T47D (cell line): ENCODE data around the gene TRIM39.
"Not testable (repeated sequence)": the region's sequence is repeated elsewhere in the genome, so short reads cannot be mapped to it uniquely, and the experiment has no call there.

Experiments
- DNase-seq, 2 experiments: peaks; one replicate each; pipeline versions ENCODE4 v3.0.0 to v3.0.0-alpha.2; 2011 to 2012; ENCODE audit warnings: low read depth in 1 of 2, low spot score in 1 of 2
- JUND ChIP-seq: IDR thresholded peaks from 2 replicates; pipeline ENCODE4 v1.6.1; 2012; ENCODE audit warnings: low read depth
- in situ Hi-C: cut with HindIII; loops from 2 replicates; pipeline ENCODE4 v1.10.0; 2016; ENCODE audit warnings: low sequenced_read_pairs, low pct_unique_long_range_greater_than_20kb

Gene TRIM39

DNA sequence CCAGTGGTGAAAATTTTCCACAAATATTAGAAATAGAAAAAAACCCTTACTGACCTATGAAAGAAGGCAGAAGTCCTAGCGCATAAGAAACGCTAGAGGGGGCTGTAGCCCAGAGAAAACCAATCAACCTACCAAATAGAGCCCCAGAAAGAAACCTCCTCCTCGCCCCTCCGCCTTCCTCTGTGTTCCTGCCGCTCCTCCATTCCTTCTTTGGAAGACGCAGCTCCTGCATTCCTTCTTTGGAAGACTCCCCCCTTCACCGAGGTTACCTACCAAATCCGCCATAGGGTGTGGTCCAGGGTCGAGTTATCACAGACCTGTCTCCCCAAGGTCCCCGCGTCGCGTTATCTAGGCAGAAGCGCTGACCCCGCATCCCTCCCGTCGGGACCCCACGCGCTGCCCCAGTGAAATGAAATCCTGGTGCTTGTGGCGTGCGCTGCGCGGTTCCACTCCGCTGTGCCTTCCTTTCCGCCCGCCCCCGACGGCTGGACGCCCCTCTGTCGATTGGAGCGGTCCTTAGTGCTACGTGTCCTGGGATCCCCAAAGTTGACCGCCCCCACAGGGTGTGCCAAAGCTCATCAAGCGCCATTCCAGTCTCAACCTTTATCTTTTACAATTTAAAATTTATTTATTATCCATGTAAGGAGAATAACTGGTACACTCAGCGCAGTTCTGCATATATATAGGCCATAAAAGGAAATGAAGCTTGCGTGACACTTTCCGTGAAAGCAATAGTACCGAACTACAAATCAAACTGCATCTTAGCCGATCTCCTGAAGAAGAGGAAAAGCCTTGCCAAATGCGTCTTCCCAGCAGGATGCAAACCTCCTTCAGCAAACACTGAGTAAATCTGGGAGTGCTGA is 31.2 kb downstream of the TRIM39 start:
- DNase-seq = peak in 1 of 2 experiments; percentile 70
- TF ChIP-seq JUND = no peak
- in situ Hi-C loops = no loop called here

DNA sequence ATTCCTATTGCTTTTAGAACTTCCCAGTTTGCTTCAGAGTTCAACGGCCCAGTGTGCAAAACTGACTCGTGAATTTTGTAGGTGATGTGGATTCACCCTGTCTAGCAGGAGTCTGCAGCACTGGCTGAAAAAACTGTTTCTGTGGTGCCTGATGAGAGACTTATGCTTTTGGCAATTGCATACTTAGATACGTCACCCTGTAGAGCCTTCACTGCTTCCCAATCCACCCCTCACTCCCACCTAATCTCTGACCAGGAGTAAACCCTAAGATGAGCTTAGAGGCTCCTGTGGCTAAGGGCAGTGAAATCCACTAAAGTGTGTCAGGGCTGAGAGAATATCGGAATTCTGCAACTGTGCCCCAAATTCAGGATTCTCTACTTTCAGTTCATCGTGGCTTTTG is 32.5 kb downstream of the TRIM39 start:
- in situ Hi-C loops = no loop called here

DNA sequence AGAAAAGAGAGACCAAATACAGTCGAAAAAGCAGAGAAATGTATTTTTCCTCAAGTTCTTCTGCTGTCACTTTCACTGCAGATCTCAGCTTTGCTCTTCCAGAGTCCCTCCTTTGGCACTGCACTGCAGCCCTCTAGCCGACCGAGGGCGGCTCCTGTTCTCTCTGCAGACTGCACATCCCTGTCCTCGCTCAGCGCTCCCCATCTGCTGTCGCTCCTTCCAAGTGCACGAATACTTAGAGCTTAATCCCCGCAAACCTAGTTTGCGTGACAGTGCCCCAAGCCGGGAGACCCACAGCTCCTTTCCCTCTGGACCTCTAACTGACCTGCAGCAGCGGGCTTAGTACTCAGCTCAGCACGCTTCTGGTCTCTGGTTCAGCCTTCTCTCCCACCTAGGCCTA is 33.4 kb downstream of the TRIM39 start:
- TF ChIP-seq JUND = no peak
- in situ Hi-C loops = no loop called here
- no peak for DNase-seq

More for the DNA sequence above, 32.5 kb downstream of the TRIM39 start:
- no peak for DNase-seq
- no peak for TF ChIP-seq JUND

DNA sequence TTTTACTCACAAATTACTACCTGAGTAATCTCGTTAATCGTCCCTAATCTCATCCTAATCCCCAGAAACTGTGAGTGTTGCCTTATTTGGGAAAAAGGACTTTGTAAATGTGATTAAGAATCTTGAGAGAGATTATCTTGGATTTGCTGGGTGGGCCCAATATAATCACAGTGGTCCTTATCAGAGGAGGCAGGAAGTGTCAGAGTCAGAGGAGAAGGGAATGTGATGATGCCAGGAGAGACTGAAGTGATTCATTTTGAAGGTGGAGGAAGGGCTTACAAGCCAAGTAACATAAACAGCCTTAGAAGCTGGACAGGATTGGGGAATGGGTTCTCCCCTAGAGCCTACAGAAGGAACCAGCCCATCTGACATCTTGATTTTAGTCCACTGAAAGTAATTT is 34.9 kb downstream of the TRIM39 start:
- in situ Hi-C loops = no loop called here
- DNase-seq = no peak
- TF ChIP-seq JUND = no peak

DNA sequence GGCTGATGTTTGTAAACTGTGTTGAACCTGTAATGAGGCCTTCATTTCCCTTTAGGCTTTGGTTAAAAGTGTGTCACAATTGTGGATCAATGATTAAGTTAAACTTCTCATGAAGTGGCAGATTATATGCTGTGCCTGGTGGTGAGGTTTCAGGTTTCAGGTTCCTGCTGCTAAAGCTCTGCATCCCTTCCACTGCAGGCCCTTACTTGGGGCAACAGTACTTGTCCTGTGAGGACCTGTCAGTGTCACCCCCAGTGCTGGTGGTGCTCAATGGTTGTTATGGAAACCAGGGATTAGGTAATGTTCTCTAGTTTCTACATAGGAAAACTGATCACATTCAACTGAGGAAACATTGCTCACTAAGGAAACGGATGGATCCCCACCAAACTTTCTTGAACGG is 36.7 kb downstream of the TRIM39 start:
- in situ Hi-C loops = no loop called here
- DNase-seq = no peak
- no peak for TF ChIP-seq JUND

DNA sequence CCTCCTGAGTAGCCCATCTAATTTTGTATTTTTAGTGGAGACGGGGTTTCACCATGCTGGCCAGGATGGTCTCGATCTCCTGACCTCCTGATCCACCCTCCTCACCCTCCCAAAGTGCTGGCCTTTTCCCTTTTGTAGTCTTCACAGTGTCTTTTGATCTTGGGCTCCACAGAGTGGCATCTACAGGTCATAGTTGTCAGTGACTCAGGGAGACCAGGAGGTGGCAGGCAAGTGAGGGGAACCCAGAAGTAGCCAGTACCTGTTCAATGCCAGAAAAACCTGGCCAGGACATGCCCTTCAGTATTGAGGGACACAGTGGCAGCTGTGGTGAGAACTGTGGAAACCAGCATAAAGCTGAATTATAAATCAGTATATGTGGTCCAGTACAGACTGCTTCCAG is 37.9 kb downstream of the TRIM39 start:
- DNase-seq = peak in 1 of 2 experiments; percentile 51
- no peak for TF ChIP-seq JUND
- in situ Hi-C loops = no loop called here

DNA sequence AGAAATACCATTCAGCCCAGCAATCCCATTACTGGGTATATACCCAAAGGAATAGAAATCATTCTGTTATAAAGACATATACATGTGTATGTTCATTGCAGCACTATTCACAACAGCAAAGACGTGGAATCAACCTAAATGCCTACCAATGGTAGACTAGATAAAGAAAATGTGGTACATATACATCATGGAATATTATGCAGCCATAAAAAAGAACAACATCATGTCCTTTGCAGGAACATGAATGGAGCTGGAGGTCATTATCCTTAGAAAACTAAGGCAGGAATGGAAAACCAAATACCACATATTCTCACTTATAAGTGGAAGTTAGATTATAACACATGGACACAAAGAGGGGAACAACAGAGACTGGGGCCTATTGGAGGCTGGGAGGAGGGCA is 42.6 kb downstream of the TRIM39 start:
- in situ Hi-C loops, DNase-seq: not testable (repeated sequence)

DNA sequence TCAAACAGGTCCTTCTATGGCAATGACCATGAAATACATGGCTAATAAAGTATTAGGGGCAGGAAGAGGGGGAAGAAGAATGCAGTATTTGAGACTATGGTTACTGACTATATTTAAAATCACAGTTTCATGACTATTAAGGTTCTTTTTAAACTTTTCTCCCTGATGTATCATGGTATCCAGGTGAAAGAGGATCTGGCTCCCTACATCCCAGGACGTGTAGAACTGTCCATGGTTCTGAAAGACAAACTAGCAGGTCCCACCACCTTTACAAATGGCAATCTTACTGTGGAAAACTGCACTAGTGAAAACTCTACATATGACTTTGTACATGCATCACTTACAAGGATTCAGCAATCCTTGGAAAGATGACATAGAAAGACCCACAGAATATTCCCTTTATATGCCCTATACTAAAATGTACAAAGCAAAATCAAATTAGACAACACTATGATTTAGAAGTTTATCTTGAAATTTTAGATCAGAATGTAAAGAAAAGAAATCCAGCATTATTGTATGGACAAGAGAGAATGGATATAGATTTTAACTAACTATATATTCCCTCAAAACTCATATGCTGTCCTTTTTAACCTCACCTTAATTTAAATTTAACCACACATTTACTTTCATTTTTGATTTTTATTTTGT is 51.7 kb downstream of the TRIM39 start:
- DNase-seq = peak; percentile 51 to 85
- TF ChIP-seq JUND = no peak
- in situ Hi-C loops = no loop called here

DNA sequence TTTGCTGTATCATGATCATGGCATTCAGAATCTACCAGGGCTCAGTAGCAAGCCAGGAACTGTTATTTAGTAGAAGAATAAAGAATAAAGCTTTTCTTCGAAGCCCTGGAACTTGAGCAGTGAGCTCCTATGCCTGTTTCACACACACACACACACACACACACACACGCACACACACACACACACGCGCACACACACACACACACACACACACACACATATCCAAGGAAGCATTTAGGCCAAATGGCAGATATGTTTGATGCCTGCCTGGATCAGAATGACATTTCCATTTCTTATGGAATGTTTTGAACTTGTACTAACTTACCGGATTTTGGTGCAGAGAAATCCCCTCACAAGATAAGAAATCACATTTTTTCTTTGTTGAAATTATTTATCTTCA is 53.7 kb downstream of the TRIM39 start:
- DNase-seq = no peak
- in situ Hi-C loops = no loop called here
- TF ChIP-seq JUND = no peak

DNA sequence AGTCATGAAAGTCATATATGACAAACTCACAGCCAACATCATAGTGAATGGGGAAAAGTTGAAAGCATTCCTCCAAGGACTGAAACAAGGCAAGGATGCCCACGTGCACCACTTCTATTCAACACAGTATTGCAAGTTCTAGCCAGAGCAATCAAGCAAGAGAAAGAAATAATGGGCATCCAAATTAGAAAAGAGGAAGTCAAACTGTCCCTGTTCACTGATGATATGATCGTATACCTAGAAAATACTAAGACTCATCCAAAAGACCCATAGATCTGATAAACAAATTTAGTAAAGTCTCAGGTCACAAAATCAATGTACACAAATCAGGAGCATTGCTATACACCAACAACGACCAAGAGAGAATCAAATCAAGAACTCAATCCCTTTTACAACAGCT is 59.4 kb downstream of the TRIM39 start:
- DNase-seq = no peak
- no peak for TF ChIP-seq JUND
- in situ Hi-C loops = no loop called here

DNA sequence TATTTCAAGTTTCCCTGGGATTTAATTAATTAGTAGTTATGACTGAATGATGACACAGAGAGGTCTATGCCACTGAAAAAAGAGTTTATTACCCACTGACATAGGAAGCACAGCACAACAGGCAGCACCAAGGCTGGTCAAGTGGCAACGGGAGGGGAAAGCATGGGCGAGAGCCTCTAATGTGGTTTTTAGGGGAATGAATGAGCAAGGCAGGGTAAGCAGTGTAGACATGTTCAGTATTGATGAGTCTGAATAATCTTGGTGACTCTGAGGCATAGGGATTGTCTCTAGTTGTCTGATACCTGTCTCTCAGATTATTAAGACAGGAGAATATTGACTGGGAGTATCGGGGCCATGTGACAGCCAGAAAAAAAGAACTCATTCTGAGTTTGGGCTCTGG is 64.5 kb downstream of the TRIM39 start:
- in situ Hi-C loops = no loop called here
- no peak for TF ChIP-seq JUND
- DNase-seq = no peak
